ENCODE data around the gene ARSG.
"Not testable (repeated sequence)": the region's sequence is repeated elsewhere in the genome, so short reads cannot be mapped to it uniquely, and the experiment has no call there.

ARSG gene

GRCh38 chr17:68344701-68345136, 53.4 kb downstream of the ARSG start:
- no peak for DNase-seq
- H3K27me3 Mint-ChIP-seq = peaks cover 10 to 15% of the 10 kb centered on the region in 2 donors
- H3K9me3 Mint-ChIP-seq = no peaks in the 10 kb centered on the region
- H3K4me3 Mint-ChIP-seq = no peak overlapping the region
- no peak for ATAC-seq (replicated peaks)
- peaks cover 6 to 21% of the 10 kb centered on the region in 2 donors for H3K36me3 Mint-ChIP-seq
- H3K4me1 Mint-ChIP-seq = peaks cover 29 to 32% of the 10 kb centered on the region in 2 donors
- no peak overlapping the region for H3K27ac Mint-ChIP-seq

- Mint-ChIP-seq H3K36me3 (peaks cover 6 to 24% of the 10 kb centered on the region in 2 donors), H3K4me1 (peaks cover 29 to 32% of the 10 kb centered on the region in 2 donors), H3K27ac (peak overlapping the region; percentile 87), H3K27me3 (peaks cover 12 to 22% of the 10 kb centered on the region in 2 donors), H3K9me3 (no peaks in the 10 kb centered on the region), H3K4me3 (peak overlapping the region; percentile 76 to 80)
- ATAC-seq (replicated peaks) = peak; percentile 93
- DNase-seq = peak; percentile 55
These were observed 55.2 kb downstream of the ARSG start for GRCh38 chr17:68346448-68346847.

DNA sequence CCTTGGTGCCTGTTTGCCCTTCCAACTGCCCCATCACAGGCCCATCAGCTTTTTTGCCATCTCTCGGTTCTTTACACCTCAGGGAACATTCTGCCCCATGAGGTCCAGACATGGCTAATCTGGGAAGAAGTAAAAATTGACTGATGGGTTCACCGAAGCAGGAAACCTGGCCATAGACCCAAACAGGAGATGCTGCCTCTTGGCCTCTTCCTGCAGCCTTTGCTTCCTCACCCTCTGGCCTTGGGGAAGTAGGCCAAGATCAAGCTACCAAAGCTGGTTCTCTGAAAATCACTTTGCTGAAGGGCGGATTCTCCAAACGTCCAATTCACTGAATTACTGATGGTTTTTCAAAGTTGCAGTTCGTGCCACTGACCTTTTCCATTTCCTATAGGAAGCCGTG, 56.1 kb downstream of the ARSG start:
- Mint-ChIP-seq H3K36me3 (peaks cover 8 to 32% of the 10 kb centered on the region in 2 donors), H3K4me1 (peaks cover 29 to 32% of the 10 kb centered on the region in 2 donors), H3K27me3 (peaks cover 19 to 29% of the 10 kb centered on the region in 2 donors), H3K9me3 (no peaks in the 10 kb centered on the region), H3K4me3 (no peak overlapping the region), H3K27ac (peak overlapping the region; percentile 53)
- no peak for ATAC-seq (replicated peaks)
- no peak for DNase-seq

- peaks cover 25 to 29% of the 10 kb centered on the region in 2 donors for H3K27me3 Mint-ChIP-seq
- no peak overlapping the region for H3K27ac Mint-ChIP-seq
- DNase-seq (no peak), ATAC-seq (replicated peaks) (no peak)
- H3K9me3 Mint-ChIP-seq = no peaks in the 10 kb centered on the region
- no peak overlapping the region for H3K4me3 Mint-ChIP-seq
- H3K4me1 Mint-ChIP-seq = peaks cover 28 to 30% of the 10 kb centered on the region in 2 donors
- H3K36me3 Mint-ChIP-seq = peaks cover 9 to 29% of the 10 kb centered on the region in 2 donors
These were observed 57.9 kb downstream of the ARSG start for GRCh38 chr17:68349157-68349556.

- Mint-ChIP-seq H3K27ac (no peak overlapping the region), H3K36me3 (peaks cover 8 to 29% of the 10 kb centered on the region in 2 donors), H3K4me1 (peaks cover 16 to 19% of the 10 kb centered on the region in 2 donors), H3K27me3 (peaks cover 28 to 29% of the 10 kb centered on the region in 2 donors), H3K4me3 (no peak overlapping the region), H3K9me3 (no peaks in the 10 kb centered on the region)
- ATAC-seq (replicated peaks) (no peak), DNase-seq (no peak)
These were observed 60.1 kb downstream of the ARSG start for GRCh38 chr17:68351395-68351794.

DNA sequence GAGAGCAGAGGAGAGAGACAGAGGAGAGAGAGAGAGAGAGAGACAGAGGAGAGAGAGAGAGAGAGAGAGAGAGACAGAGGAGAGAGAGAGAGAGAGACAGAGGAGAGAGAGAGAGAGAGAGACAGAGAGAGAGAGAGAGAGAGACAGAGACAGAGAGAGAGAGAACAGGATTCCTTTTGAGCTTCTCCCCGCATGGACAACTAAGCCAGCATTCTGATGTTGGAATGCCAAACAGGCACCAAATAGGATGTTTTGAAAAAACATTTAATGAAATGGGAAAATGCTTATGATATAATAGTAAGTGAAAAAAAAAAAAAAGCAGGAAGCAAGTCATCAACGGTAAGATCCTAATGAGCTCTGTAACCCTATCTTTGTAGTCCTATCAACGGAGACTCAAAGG, 60.7 kb downstream of the ARSG start:
- peaks cover 29 to 31% of the 10 kb centered on the region in 2 donors for H3K27me3 Mint-ChIP-seq
- no peaks in the 10 kb centered on the region for H3K9me3 Mint-ChIP-seq
- no peak for ATAC-seq (replicated peaks)
- peaks cover 16 to 20% of the 10 kb centered on the region in 2 donors for H3K4me1 Mint-ChIP-seq
- peaks cover 8 to 29% of the 10 kb centered on the region in 2 donors for H3K36me3 Mint-ChIP-seq
- H3K27ac Mint-ChIP-seq = no peak overlapping the region
- H3K4me3 Mint-ChIP-seq = no peak overlapping the region
- no peak for DNase-seq

- Mint-ChIP-seq H3K27me3 (peaks cover 26 to 27% of the 10 kb centered on the region in 2 donors), H3K36me3 (peaks cover 5 to 27% of the 10 kb centered on the region in 2 donors), H3K4me1 (peaks cover 14% of the 10 kb centered on the region in 2 donors)
- not testable (repeated sequence) for DNase-seq; H3K9me3 Mint-ChIP-seq; ATAC-seq (replicated peaks); H3K4me3 Mint-ChIP-seq; H3K27ac Mint-ChIP-seq
These were observed 61.4 kb downstream of the ARSG start for GRCh38 chr17:68352671-68353070.

DNA sequence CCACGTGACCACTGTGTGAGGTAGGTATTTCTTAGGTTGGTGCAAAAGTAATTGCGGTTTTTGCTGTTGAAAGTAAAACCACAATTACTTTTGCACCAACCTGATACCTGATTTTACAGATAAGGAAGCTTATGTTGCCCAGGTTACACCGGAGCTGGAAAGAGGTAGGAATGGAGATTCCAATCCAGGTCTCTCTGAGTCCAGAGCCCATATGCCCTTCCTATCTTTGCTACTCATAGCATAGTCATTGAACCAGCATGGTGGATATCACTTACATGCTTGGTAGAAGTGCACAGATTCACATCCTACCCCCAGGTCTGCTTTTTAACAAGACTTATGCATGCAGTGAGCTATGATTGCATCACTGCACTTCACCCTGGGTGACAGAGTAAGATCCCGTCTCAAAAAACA, 61.8 kb downstream of the ARSG start:
- peaks cover 22% of the 10 kb centered on the region in 2 donors for H3K27me3 Mint-ChIP-seq
- H3K4me1 Mint-ChIP-seq = peaks cover 12 to 14% of the 10 kb centered on the region in 2 donors
- no peak overlapping the region for H3K27ac Mint-ChIP-seq
- H3K36me3 Mint-ChIP-seq = peaks cover 4 to 22% of the 10 kb centered on the region in 2 donors
- no peak for ATAC-seq (replicated peaks)
- no peak overlapping the region for H3K4me3 Mint-ChIP-seq
- H3K9me3 Mint-ChIP-seq = no peaks in the 10 kb centered on the region
- no peak for DNase-seq

DNA sequence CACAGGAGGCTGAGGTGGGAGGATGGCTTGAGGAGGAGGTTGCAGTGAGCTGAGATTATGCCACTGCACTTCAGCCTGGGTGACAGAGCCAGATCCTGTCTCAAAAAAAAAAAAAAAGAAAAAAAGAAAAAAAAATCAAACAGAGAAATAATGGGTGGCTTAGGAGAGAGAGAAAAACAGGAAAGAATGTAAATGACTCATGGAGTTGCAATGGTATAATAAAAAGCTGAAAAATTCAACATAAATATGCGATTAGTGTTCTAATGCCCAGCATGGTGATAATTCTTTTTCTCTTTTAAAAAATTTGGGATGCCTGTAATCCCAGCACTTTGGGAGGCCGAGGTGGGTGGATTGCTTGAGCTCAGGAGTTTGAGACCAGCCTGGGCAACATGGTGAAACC, 63.0 kb downstream of the ARSG start:
- Mint-ChIP-seq H3K27me3 (peaks cover 25 to 27% of the 10 kb centered on the region in 2 donors), H3K4me1 (peaks cover 12 to 14% of the 10 kb centered on the region in 2 donors), H3K36me3 (peaks cover 6 to 21% of the 10 kb centered on the region in 2 donors)
- not testable (repeated sequence) for ATAC-seq (replicated peaks); DNase-seq; H3K9me3 Mint-ChIP-seq; H3K4me3 Mint-ChIP-seq; H3K27ac Mint-ChIP-seq

DNA sequence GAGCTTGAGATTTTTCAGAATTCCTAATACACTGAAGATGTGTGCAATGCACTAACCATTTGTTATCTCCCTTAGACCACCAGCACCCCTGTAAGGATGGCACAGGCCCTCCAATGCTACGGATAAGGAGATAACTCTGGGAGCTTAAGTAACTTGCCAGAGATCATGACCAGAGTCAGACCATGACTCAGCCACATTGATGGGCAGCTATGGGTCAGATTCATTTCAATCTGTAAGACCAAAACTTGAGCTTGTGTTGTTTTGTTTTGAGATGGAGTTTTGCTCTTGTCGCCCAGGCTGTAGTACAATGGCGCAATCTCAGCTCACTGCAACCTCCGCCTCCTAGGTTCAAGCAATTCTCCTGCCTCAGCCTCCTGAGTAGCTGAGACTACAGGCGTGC, 63.8 kb downstream of the ARSG start:
- ATAC-seq (replicated peaks); H3K9me3 Mint-ChIP-seq; H3K27ac Mint-ChIP-seq; DNase-seq; H3K4me3 Mint-ChIP-seq: not testable (repeated sequence)
- peaks cover 25 to 28% of the 10 kb centered on the region in 2 donors for H3K27me3 Mint-ChIP-seq
- H3K36me3 Mint-ChIP-seq = peaks cover 6 to 19% of the 10 kb centered on the region in 2 donors
- H3K4me1 Mint-ChIP-seq = peaks cover 12 to 14% of the 10 kb centered on the region in 2 donors

- peak; percentile 31 for DNase-seq
- no peaks in the 10 kb centered on the region for H3K9me3 Mint-ChIP-seq
- peaks cover 12 to 14% of the 10 kb centered on the region in 2 donors for H3K4me1 Mint-ChIP-seq
- ATAC-seq (replicated peaks) = peak; percentile 98
- H3K27ac Mint-ChIP-seq = no peak overlapping the region
- peak overlapping the region; percentile 2 to 23 for H3K4me3 Mint-ChIP-seq
- peaks cover 25 to 37% of the 10 kb centered on the region in 2 donors for H3K27me3 Mint-ChIP-seq
- H3K36me3 Mint-ChIP-seq = peaks cover 6 to 18% of the 10 kb centered on the region in 2 donors
These were observed 65.2 kb downstream of the ARSG start for GRCh38 chr17:68356520-68356919.

DNA sequence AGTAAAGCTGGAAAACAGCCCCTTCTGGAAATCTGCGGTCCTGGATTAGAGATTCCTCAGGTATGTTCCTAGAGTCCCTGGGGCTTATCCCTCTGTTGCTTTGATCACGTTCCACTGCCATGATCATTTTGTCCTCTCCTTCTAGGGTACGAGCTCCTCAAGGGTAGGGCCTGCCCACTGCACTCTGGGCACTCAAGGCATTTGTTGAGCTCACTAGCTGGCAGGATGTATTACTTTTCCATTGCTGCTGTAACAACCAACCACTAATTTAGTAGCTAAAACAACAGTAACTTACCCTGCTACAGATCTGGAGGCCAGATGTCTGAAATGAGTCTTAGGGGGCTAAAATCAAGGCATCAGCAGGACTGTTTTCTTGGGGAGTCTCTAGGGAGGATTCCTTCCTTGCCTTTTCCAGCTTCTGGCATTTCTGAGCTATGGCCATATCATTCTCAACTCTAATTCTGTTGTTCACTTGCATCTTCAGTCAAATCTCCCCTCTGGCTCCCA, 65.7 kb downstream of the ARSG start:
- peaks cover 22 to 35% of the 10 kb centered on the region in 2 donors for H3K27me3 Mint-ChIP-seq
- H3K36me3 Mint-ChIP-seq = peaks cover 7 to 14% of the 10 kb centered on the region in 2 donors
- H3K27ac Mint-ChIP-seq = no peak overlapping the region
- no peak for DNase-seq
- peak; percentile 24 to 29 for ATAC-seq (replicated peaks)
- H3K4me3 Mint-ChIP-seq = peak overlapping the region in 1 of 2 donors; percentile 23
- H3K9me3 Mint-ChIP-seq = no peaks in the 10 kb centered on the region
- H3K4me1 Mint-ChIP-seq = peaks cover 12 to 14% of the 10 kb centered on the region in 2 donors

DNA sequence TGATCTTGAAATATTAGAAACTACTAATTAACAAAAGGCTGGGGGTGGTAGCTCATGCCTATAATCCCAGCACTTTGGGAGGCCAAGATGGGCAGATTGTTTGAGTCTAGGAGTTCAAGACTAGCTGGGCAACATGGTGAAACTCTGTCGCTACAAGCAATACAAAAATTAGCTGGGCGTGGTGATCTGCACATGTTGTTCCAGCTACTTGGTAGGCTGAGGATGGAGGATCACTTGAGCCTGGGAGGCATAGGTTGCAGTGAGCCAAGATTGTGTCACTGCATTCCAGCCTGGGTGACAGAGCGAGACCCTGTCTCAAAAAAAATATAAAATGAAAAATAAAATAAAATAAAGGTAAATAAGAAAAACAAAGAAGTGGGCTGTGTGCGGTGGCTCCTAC, 66.6 kb downstream of the ARSG start:
- H3K4me3 Mint-ChIP-seq = no peak overlapping the region
- peaks cover 26 to 42% of the 10 kb centered on the region in 2 donors for H3K27me3 Mint-ChIP-seq
- H3K36me3 Mint-ChIP-seq = peaks cover 9 to 16% of the 10 kb centered on the region in 2 donors
- peaks cover 12 to 14% of the 10 kb centered on the region in 2 donors for H3K4me1 Mint-ChIP-seq
- no peaks in the 10 kb centered on the region for H3K9me3 Mint-ChIP-seq
- DNase-seq = no peak
- ATAC-seq (replicated peaks) = no peak
- no peak overlapping the region for H3K27ac Mint-ChIP-seq

GRCh38 chr17:68359791-68360535, 68.7 kb downstream of the ARSG start:
- Mint-ChIP-seq H3K9me3 (no peaks in the 10 kb centered on the region), H3K36me3 (peaks cover 11 to 20% of the 10 kb centered on the region in 2 donors), H3K27me3 (peaks cover 30 to 46% of the 10 kb centered on the region in 2 donors), H3K4me1 (peaks cover 12 to 14% of the 10 kb centered on the region in 2 donors), H3K4me3 (no peak overlapping the region), H3K27ac (no peak overlapping the region)
- DNase-seq = no peak
- ATAC-seq (replicated peaks) = no peak

DNA sequence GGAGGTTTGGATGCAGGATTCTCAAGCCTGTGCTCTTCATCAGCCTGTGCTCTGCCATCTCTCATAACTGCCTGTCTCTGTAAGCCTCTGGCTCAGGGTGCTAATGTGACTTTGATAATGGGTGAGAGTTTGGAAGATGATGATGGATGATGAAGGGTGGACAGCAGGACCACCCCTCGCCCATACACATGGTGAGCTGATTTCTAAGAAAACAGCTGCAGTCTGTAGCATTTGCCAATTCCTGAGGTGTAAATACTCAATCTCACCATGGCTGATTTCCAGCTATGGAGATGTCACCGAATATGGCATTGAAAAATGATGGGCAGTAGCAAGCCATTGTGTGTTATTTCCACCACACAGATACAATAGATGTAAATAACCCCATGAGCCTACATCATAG, 74.2 kb downstream of the ARSG start:
- Mint-ChIP-seq H3K36me3 (peaks cover 12 to 14% of the 10 kb centered on the region in 2 donors), H3K4me1 (no peaks in the 10 kb centered on the region), H3K9me3 (no peaks in the 10 kb centered on the region), H3K27me3 (peaks cover 13 to 33% of the 10 kb centered on the region in 2 donors), H3K27ac (no peak overlapping the region), H3K4me3 (no peak overlapping the region)
- ATAC-seq (replicated peaks) = no peak
- no peak for DNase-seq

Measured in stimulated activated naive B cell treated with anti-CD40 and anti-IgM and Interleukin-4, amounts not matched to agents 10 μg/mL and 1 μg/mL and 100 μg/mL, for 72 hours (primary cell).